Islet precursor cell (in vitro differentiated cells): ENCODE data around the gene ITPKB.
"Not testable (repeated sequence)": the region's sequence is repeated elsewhere in the genome, so short reads cannot be mapped to it uniquely, and the experiment has no call there.

Source experiments
- DNase-seq: peaks from one replicate; pipeline ENCODE4 v3.0.0-alpha.2; 2018

The ITPKB gene

GRCh38 chr1:226648421-226648820, 90.7 kb downstream of the ITPKB start:
- no peak for DNase-seq

- no peak for DNase-seq
Observed at GRCh38 chr1:226647719-226648118, 91.4 kb downstream of the ITPKB start.

GRCh38 chr1:226646870-226647449, 92.1 kb downstream of the ITPKB start:
- DNase-seq = no peak

GRCh38 chr1:226646026-226646869, 92.8 kb downstream of the ITPKB start:
- no peak for DNase-seq

GRCh38 chr1:226645279-226645976, 93.7 kb downstream of the ITPKB start:
- DNase-seq = no peak

- DNase-seq = no peak
Observed at GRCh38 chr1:226644541-226645176, 94.4 kb downstream of the ITPKB start.

- no peak for DNase-seq
Observed at GRCh38 chr1:226643611-226644540, 95.2 kb downstream of the ITPKB start.

GRCh38 chr1:226643177-226643576, 95.9 kb downstream of the ITPKB start:
- peak; percentile 91 for DNase-seq

- no peak for DNase-seq
Observed at GRCh38 chr1:226642421-226642820, 96.7 kb downstream of the ITPKB start.

- DNase-seq = no peak
Observed at GRCh38 chr1:226641671-226642231, 97.3 kb downstream of the ITPKB start.

GRCh38 chr1:226640321-226641136, 98.6 kb downstream of the ITPKB start:
- DNase-seq = peak; percentile 61

GRCh38 chr1:226639631-226640061, 99.4 kb downstream of the ITPKB start:
- DNase-seq = no peak

- not testable (repeated sequence) for DNase-seq
Observed at GRCh38 chr1:226639206-226639605, 99.9 kb downstream of the ITPKB start.

- DNase-seq = no peak
Observed at GRCh38 chr1:226638608-226639007, 100.5 kb downstream of the ITPKB start.

- DNase-seq = no peak
Observed at GRCh38 chr1:226638001-226638601, 101.0 kb downstream of the ITPKB start.

GRCh38 chr1:226637147-226637935, 101.7 kb downstream of the ITPKB start:
- DNase-seq = no peak

- no peak for DNase-seq
Observed at GRCh38 chr1:226636847-226637096, 102.3 kb downstream of the ITPKB start.

GRCh38 chr1:226635456-226635941, 103.6 kb downstream of the ITPKB start:
- DNase-seq = no peak

GRCh38 chr1:226634611-226635246, 104.4 kb downstream of the ITPKB start:
- DNase-seq = no peak
